ENCODE measurements around the gene TPCN2.

GRCh38 chr11:69080257-69080995, 31.7 kb downstream of the TPCN2 start:
- TF ChIP-seq POLR2A (IDR thresholded peaks at IDR 0.05) = no peak
- TF ChIP-seq, protein P1, sequence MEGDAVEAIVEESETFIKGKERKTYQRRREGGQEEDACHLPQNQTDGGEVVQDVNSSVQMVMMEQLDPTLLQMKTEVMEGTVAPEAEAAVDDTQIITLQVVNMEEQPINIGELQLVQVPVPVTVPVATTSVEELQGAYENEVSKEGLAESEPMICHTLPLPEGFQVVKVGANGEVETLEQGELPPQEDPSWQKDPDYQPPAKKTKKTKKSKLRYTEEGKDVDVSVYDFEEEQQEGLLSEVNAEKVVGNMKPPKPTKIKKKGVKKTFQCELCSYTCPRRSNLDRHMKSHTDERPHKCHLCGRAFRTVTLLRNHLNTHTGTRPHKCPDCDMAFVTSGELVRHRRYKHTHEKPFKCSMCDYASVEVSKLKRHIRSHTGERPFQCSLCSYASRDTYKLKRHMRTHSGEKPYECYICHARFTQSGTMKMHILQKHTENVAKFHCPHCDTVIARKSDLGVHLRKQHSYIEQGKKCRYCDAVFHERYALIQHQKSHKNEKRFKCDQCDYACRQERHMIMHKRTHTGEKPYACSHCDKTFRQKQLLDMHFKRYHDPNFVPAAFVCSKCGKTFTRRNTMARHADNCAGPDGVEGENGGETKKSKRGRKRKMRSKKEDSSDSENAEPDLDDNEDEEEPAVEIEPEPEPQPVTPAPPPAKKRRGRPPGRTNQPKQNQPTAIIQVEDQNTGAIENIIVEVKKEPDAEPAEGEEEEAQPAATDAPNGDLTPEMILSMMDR (IDR thresholded peaks at IDR 0.05) = no peak
